Measurements from ENCODE around the gene GZF1. TPM values are rescaled to one million over a fixed set of nuclear protein-coding genes. Genes with fewer than 3 reads are reported as not detected.

Gene GZF1
- 10.6 and 12.6 TPM in 2 replicates for total RNA-seq

DNA sequence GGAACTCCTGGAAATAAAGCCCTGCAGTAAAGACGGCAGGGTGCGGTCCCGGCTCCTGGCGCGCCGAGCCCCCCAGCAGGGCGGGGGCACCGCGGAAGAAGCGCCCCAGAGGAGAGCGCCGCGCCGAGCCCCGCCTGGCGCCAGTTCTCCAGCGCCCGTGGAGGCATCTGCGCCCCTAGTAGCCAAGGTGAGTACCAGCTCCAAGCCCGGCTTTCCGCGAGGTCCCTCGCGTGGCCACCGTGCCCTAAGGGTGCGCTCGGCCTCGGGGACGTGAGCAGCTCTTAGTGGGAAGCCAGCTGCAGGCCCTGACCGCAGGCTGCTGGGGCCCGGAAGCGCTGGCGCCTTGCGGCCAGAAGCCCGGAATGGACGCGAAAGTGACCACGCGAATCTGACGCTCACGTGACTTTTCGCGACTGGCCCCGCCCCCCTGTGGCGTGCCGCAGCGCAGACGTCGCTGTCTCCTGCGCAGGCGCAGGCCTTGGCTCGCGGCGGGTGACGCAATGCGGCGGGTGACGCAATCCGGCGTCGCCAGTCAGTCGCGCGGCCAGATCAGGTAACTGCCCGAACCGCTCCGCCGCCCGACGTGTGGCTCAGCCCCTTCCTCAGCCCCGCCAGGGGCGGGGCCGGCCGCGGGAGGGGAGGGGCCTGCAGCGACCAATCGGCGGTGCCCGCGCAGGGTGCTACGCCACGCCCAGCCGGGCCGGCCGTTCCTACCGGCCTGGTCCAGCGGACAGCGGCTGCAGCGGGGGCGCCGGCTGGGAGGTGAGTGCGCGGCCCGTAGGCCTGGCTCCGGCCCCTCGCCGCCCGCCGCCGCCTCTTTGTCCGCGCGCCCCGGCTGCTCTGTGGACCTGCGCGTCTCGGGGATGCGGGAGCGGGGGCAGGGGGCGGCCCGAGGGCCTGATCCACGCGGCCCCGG is at the start of gene GZF1:
GZF1 (plus strand) TSS at position 707 of the 916 bp plus-strand sequence. CDS start 2,202 bp downstream, outside the sequence.
- peak; percentile 98 for DNase-seq (ENCODE audit: low spot score)
- H3K36me3 Mint-ChIP-seq (ENCODE audit: low read depth), result peaks cover 25% of the 10 kb centered on the region
- intact Hi-C loops (cut with micrococcal nuclease), result loop anchor here (1.0 to 5.0 kb wide), 5 partner anchors 11 to 1631 kb away; partner anchors contain the start of genes APMAP, NAPB and NXT1
- no peaks in the 10 kb centered on the region for H3K9me3 Mint-ChIP-seq
- H3K27ac Mint-ChIP-seq, result peak within 1 kb of the TSS; percentile 92
- peak within 1 kb of the TSS; percentile 96 for H3K4me3 Mint-ChIP-seq
- H3K27me3 Mint-ChIP-seq (ENCODE audit: insufficient read depth), result peaks cover 1% of the 10 kb centered on the region
- peaks cover 56% of the 10 kb centered on the region for H3K4me1 Mint-ChIP-seq (ENCODE audit: low read depth)

DNA sequence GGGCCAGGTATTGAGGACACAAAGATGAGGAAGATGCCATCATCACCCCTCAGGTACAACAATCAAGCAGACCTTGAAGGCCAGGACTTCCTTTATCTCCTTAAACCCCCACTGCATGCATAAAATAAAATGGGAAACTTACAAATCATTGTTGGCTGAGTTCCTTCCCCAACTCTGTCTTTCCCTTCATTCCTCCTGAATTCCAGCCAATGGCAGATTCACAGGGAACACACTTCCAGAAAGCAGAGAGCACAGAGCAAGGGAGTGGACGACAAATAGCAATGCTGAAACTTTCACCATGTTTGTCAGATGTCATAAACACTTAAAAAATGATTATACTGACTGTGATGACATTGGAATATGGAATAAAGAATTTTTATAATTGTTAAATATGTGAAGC is 48.7 kb upstream of the GZF1 start:
- H3K36me3 Mint-ChIP-seq (ENCODE audit: low read depth), result no peaks in the 10 kb centered on the region
- no peak overlapping the region for H3K4me3 Mint-ChIP-seq
- H3K4me1 Mint-ChIP-seq (ENCODE audit: low read depth), result no peaks in the 10 kb centered on the region
- intact Hi-C loops (cut with micrococcal nuclease), result no loop called here
- DNase-seq (ENCODE audit: low spot score), result no peak
- H3K27me3 Mint-ChIP-seq (ENCODE audit: insufficient read depth), result peaks cover 4% of the 10 kb centered on the region
- no peaks in the 10 kb centered on the region for H3K9me3 Mint-ChIP-seq
- H3K27ac Mint-ChIP-seq, result no peak overlapping the region

DNA sequence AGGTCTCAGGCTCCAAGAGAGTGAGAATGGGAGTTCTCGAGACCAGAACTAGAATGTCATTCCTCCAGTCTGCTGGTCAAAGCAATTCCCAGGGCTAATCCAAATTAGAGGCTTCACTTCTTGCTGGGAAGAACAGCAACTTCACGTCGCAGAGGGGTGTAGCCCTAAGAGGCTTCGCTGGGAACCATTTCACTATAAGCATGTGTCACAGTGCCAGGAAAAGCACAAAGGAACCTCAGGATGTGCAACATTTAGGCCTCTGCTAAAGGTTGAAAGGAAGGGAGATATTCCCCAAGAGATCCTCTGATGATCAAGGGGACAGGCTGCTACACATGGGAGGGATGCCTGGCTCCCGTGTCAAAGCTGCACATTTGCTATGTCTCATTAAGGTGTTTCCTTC is 47.3 kb upstream of the GZF1 start:
- no peaks in the 10 kb centered on the region for H3K4me1 Mint-ChIP-seq (ENCODE audit: low read depth)
- peaks cover 4% of the 10 kb centered on the region for H3K27me3 Mint-ChIP-seq (ENCODE audit: insufficient read depth)
- DNase-seq (ENCODE audit: low spot score), result no peak
- no peaks in the 10 kb centered on the region for H3K9me3 Mint-ChIP-seq
- no peaks in the 10 kb centered on the region for H3K36me3 Mint-ChIP-seq (ENCODE audit: low read depth)
- intact Hi-C loops (cut with micrococcal nuclease), result no loop called here
- H3K27ac Mint-ChIP-seq, result no peak overlapping the region
- H3K4me3 Mint-ChIP-seq, result no peak overlapping the region

DNA sequence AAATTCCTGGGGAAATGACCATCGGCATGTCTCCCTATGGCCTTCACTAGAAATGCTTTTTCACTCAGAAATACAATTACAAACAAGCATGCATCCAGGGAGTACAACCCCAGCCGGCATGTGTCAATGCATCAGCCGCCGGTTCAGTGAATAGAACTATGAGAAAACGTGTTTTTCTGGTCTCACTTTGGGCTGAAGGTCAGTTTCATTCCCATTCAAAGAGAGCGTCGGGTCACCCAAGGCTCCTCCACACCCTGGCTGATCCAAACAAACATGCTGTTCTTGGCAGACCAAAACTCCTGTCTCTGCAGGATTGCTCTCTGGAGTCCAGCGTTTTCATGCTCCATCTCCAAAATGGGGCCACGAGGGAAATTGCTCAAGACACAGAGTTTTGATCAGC is 46.9 kb upstream of the GZF1 start:
- no peak overlapping the region for H3K27ac Mint-ChIP-seq
- no peak for DNase-seq (ENCODE audit: low spot score)
- H3K4me1 Mint-ChIP-seq (ENCODE audit: low read depth), result no peaks in the 10 kb centered on the region
- intact Hi-C loops (cut with micrococcal nuclease), result no loop called here
- H3K9me3 Mint-ChIP-seq, result no peaks in the 10 kb centered on the region
- H3K4me3 Mint-ChIP-seq, result no peak overlapping the region
- no peaks in the 10 kb centered on the region for H3K36me3 Mint-ChIP-seq (ENCODE audit: low read depth)
- H3K27me3 Mint-ChIP-seq (ENCODE audit: insufficient read depth), result peaks cover 4% of the 10 kb centered on the region

DNA sequence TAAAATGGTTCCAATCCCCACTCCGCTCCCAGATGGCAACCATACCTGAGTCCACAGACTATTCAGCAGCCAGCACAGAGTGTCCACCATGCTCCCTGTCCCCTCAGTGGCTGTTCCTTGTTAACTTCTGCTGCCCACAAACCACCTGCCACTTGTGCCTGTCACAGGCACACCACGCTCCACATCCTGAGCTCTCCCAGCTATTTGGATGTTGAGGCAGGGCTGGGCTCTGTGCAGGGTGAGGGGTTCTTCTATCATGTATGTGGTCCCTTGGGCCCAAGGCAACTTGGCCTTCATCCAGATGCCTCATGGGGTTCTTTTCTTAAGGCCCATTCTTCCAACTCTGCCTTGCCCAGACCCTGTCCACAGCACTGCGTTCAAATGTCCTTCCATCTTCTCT is 45.4 kb upstream of the GZF1 start:
- DNase-seq (ENCODE audit: low spot score), result no peak
- Mint-ChIP-seq H3K27me3 (ENCODE audit: insufficient read depth) (peaks cover 4% of the 10 kb centered on the region), H3K4me1 (ENCODE audit: low read depth) (no peaks in the 10 kb centered on the region), H3K4me3 (no peak overlapping the region), H3K27ac (no peak overlapping the region), H3K36me3 (ENCODE audit: low read depth) (no peaks in the 10 kb centered on the region), H3K9me3 (no peaks in the 10 kb centered on the region)
- intact Hi-C loops (cut with micrococcal nuclease), result no loop called here

DNA sequence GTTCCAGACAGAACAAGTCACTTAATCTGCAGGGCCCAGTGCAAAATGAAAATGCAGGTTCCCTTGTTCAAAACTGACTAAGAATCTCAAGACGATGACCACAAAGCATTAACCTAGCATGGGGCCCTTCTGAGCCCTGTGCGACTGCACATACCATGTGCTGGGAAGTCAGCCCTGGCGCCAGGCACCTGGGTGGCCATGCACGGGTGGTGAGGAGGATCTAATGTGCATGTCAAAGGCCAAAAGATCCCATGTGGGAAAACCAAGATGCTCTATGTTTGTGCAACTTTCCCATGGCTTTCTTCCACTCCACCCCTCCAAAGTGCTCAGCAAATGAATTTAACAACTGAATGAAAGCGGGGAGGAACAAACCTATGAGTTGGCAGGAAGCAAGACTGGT is 44.9 kb upstream of the GZF1 start:
- DNase-seq (ENCODE audit: low spot score), result no peak
- Mint-ChIP-seq H3K27ac (no peak overlapping the region), H3K36me3 (ENCODE audit: low read depth) (no peaks in the 10 kb centered on the region), H3K27me3 (ENCODE audit: insufficient read depth) (peaks cover 4% of the 10 kb centered on the region), H3K9me3 (no peaks in the 10 kb centered on the region), H3K4me1 (ENCODE audit: low read depth) (no peaks in the 10 kb centered on the region), H3K4me3 (no peak overlapping the region)
- intact Hi-C loops (cut with micrococcal nuclease), result no loop called here

DNA sequence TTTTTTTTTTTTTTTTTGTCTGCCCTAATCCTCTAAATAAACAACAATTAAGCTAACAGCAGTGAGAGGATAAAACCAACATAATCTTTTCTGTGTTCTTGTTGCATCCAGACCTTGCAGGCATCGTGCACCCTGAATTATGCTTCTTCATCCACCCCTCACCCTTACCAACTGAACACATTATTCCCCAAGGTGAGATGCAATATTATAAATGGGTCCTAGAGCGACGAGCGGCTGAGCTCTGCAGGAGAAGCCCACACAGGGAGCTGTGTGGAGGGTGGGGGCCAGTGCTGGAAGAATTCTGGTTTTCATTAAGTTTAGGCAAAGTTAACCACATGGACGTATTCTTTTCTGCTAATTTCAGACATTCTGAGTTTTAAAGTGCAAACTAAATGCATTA is 43.6 kb upstream of the GZF1 start:
- no peaks in the 10 kb centered on the region for H3K9me3 Mint-ChIP-seq
- intact Hi-C loops (cut with micrococcal nuclease), result no loop called here
- no peaks in the 10 kb centered on the region for H3K36me3 Mint-ChIP-seq (ENCODE audit: low read depth)
- H3K27ac Mint-ChIP-seq, result no peak overlapping the region
- H3K4me3 Mint-ChIP-seq, result no peak overlapping the region
- DNase-seq (ENCODE audit: low spot score), result no peak
- H3K4me1 Mint-ChIP-seq (ENCODE audit: low read depth), result no peaks in the 10 kb centered on the region
- no peaks in the 10 kb centered on the region for H3K27me3 Mint-ChIP-seq (ENCODE audit: insufficient read depth)

DNA sequence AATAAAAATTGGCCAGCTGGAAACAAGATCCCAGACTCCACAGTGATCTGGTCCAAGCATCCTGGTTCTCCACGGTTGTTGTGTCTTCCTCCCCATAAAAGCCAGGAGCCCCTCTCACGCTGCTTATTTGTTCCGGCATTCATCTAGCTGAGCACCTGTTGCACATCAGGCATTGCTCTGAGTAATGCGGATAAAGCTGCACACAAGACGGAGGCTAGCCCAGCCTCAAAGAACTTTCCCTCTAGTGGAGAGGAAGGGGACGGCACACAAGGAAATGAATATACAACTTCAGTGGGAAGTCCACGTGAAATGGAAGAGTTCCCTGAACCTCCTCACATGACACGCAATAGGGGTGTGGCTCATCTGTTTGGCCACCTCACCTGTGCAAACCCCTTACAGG is 41.7 kb upstream of the GZF1 start:
- intact Hi-C loops (cut with micrococcal nuclease), result no loop called here
- no peak overlapping the region for H3K27ac Mint-ChIP-seq
- no peaks in the 10 kb centered on the region for H3K4me1 Mint-ChIP-seq (ENCODE audit: low read depth)
- no peak for DNase-seq (ENCODE audit: low spot score)
- no peaks in the 10 kb centered on the region for H3K36me3 Mint-ChIP-seq (ENCODE audit: low read depth)
- H3K9me3 Mint-ChIP-seq, result no peaks in the 10 kb centered on the region
- H3K27me3 Mint-ChIP-seq (ENCODE audit: insufficient read depth), result no peaks in the 10 kb centered on the region
- no peak overlapping the region for H3K4me3 Mint-ChIP-seq

DNA sequence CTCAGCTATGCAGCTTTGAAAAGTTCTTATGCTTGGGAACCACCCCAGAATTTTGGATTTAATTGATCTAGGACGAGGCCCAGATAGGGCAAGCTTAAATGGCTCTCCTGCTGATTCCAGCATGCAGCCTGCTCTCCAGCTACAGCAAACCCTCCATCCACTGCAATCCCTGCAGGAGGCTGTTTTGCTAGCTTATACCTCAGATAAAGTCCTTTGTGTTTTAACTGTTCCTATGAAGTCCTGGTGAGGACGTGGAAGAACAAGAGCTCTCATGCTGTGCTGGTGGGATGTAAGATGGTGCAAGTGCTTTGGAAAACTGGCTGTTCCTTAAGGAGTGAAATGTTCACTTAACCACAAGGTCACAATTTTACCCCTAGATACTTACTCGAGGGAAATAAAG is 36.9 kb upstream of the GZF1 start:
- Mint-ChIP-seq H3K27me3 (ENCODE audit: insufficient read depth) (no peaks in the 10 kb centered on the region), H3K9me3 (no peaks in the 10 kb centered on the region), H3K27ac (no peak overlapping the region), H3K4me3 (no peak overlapping the region), H3K36me3 (ENCODE audit: low read depth) (no peaks in the 10 kb centered on the region), H3K4me1 (ENCODE audit: low read depth) (no peaks in the 10 kb centered on the region)
- intact Hi-C loops (cut with micrococcal nuclease), result no loop called here
- no peak for DNase-seq (ENCODE audit: low spot score)

DNA sequence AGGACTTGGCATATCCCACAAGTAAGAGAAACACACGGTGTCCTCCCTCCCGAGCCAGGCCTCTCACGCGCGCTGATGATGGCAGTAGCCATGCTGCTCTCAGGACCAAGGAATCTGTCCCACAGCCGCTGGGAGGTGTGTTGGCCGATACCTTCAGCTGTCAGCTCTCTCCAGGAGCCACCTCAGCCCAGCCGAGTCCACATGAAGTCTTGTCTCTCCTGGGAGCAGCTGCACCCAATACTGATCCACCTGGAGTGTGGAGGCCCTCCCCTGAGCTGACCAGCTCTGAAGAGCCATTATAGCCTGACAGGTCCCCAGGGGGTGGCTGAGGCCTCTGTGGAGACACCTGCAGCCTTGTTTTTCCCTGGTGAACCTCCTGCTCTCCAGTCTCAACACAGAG is 35.2 kb upstream of the GZF1 start:
- H3K9me3 Mint-ChIP-seq, result no peaks in the 10 kb centered on the region
- no peaks in the 10 kb centered on the region for H3K36me3 Mint-ChIP-seq (ENCODE audit: low read depth)
- intact Hi-C loops (cut with micrococcal nuclease), result no loop called here
- no peaks in the 10 kb centered on the region for H3K4me1 Mint-ChIP-seq (ENCODE audit: low read depth)
- no peak overlapping the region for H3K27ac Mint-ChIP-seq
- H3K4me3 Mint-ChIP-seq, result no peak overlapping the region
- no peaks in the 10 kb centered on the region for H3K27me3 Mint-ChIP-seq (ENCODE audit: insufficient read depth)
- DNase-seq (ENCODE audit: low spot score), result no peak

DNA sequence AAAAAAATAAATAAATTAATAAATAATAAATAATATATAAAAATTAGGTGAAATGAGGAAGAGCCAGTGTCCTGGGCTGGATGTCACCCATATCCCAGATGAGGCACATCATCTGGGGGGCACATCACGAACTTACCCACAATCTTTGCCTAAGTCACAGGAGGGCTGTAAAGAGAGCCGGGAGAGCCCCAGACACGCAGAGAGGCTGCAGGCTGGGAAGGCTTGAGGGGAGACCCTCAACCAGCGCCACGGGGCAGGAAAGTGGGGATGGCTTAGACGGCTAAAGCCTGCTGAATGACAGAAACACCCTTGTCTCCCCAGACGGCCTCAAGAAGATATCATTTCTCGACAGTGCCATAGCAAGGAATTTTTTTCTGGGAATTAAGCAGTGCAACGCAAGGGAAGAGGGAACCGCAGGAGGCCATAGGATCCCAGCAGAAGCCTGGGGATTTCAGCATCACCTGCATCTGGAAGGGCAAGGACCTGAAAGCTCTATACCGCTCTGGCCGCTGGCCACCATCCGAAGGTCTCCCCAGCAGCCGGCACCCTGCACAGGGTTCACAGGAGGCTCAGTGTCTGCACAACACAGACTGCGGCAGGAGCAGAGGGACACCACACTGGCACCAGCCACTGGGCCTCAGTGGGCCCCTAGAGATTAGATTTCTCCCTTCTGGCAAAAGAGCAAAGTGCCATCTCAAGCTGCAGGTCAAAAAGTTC is 34.2 kb upstream of the GZF1 start:
- H3K4me1 Mint-ChIP-seq (ENCODE audit: low read depth), result no peaks in the 10 kb centered on the region
- no peaks in the 10 kb centered on the region for H3K27me3 Mint-ChIP-seq (ENCODE audit: insufficient read depth)
- H3K9me3 Mint-ChIP-seq, result no peaks in the 10 kb centered on the region
- no peaks in the 10 kb centered on the region for H3K36me3 Mint-ChIP-seq (ENCODE audit: low read depth)
- DNase-seq (ENCODE audit: low spot score), result no peak
- intact Hi-C loops (cut with micrococcal nuclease), result no loop called here
- no peak overlapping the region for H3K27ac Mint-ChIP-seq
- H3K4me3 Mint-ChIP-seq, result no peak overlapping the region

DNA sequence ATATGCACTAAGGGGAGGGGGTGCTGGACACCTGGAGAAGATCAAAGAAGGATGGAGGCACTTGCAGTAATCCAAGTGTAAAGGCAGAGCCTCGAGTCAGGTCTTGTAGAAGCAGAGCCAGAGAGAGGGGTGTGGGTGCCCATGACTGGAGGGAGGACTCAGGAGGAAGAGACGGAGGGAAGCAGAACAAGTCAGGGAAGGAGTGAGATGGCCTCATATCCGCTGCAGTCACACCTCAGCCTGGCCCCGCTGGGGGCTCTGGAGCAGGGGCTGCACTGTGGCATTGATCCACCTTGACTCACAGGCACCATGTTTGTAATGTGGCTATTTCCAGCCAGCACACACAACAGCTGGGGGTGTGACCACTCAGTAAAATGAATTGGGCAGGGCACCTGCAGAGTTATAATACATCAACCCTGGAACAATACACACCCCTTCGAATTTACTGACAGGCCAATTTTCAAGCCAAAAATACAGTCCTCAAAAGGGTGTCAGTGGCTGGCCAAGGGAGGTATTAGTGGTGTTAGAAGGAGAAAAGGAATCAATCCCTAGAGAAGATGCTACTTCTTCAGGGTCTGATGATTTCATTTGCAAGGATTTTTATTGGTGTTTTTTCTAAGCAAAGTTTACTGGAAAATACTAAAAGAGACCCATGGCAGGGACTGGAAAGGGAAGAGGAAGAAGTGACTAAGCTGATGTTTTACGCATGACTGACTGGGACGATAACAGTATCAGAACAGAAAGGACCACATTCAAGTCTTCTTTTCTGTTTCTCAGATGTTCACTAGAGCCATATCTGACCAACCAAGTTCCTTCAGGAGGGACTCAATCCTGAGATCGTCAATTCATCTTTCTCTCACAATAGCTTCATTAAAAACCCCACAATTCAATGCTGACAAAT is 30.3 kb upstream of the GZF1 start:
- Mint-ChIP-seq H3K4me1 (ENCODE audit: low read depth) (peaks cover 13% of the 10 kb centered on the region), H3K27ac (no peak overlapping the region), H3K27me3 (ENCODE audit: insufficient read depth) (no peaks in the 10 kb centered on the region), H3K36me3 (ENCODE audit: low read depth) (peaks cover 1% of the 10 kb centered on the region), H3K9me3 (no peaks in the 10 kb centered on the region), H3K4me3 (no peak overlapping the region)
- no peak for DNase-seq (ENCODE audit: low spot score)
- intact Hi-C loops (cut with micrococcal nuclease), result no loop called here
